HG03571 (cell line): ENCODE data around the gene NDUFS5.
"Not testable (repeated sequence)": the region's sequence is repeated elsewhere in the genome, so short reads cannot be mapped to it uniquely, and the experiment has no call there.

Source experiments
- ATAC-seq: cut with Tn5 transposase; IDR thresholded peaks from one replicate; pipeline ENCODE4 v1.9.1; 2021; ENCODE audit not compliant: unreplicated experiment

NDUFS5 gene

DNA sequence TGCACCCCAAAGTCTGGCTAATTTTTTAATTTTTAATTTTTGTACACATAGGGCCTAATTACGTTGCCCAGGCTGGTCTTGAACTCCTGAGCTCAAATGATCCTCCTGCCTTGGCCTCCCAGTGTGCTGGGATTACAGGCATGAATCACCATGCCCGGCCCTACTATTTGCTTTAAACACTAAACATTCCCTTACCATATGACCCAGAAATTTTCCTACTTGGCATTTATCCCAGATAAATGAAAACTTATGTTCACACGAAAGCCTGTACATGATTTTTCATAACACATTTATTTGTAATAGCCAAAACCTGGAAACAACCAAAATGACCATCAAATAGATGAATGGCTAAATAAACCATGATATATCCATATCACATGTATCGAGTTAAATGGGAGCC lies 35.8 kb downstream of the NDUFS5 start:
- ATAC-seq, result no peak

DNA sequence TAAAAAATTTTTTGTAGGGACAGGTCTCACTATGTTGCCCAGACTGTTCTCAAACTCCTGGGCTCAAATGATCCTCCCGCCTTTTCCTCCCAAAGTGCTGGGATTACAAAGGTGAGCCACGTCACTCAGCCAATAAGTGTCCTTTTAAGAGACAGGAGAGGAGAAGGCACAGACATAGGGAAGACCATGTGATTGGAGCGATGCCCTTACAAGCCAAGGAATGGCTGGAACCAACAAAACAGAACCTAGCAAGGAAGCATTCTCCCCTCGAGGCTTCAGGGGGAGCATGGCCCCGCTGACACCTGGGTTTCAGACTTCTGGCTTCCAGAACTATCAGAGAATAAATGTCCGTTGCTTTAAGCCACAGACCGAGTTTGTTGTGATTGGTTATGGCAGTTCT lies 37.0 kb downstream of the NDUFS5 start:
- ATAC-seq, result no peak

DNA sequence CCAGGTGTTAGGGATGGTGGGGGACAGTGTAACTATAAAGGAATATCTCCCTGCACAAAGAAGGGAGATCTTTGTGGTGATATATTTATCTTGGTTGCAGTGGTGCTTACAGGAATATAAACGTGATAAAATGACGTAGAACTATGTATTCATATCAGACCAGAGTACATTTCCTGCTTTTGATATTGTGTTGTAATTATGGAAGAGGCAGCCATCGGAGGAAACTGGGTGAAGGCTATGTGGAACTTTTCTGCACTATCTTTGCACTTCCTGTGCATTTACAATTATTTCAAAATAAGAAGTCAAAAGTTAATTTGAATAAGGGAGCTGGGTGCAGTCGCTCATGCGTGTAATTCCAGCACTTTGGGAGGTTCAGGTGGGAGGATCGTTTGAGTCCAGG lies 37.6 kb downstream of the NDUFS5 start:
- no peak for ATAC-seq

DNA sequence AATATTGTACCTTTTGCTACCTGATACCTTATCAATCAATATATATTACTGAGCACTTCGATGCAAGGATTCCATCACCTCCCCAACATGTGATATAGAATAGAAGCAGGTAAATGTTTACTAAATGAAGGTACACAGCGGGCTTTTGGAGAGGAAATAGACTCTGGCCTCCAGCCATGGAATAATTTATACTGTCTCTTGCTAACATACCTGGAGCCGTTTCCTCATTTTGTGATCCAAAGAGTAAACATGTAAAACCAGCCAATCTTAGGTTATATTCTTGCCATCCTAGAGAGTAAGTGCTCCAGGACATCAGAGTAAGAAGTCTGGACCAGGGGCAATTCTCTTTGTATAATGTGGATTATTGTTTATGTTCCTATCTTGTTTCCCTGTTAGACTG lies 39.4 kb downstream of the NDUFS5 start:
- no peak for ATAC-seq

DNA sequence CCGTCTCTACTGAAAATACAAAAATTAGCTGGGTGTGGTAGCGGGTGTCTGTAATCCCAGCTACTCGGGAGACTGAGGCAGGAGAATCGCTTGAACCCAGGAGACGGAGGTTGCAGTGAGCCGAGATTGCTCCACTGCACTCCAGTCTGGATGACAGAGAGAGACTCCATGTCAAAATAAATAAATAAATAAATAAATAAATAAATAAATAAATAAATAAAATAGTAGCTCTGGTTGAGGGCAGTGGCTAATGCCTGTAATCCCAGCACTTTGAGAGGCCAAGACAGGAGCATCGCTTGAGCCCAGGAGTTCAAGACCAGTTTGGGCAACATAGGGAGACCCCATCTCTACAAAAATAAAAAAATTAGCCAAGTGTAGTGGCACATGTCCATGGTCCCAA lies 42.1 kb downstream of the NDUFS5 start:
- ATAC-seq, result not testable (repeated sequence)

DNA sequence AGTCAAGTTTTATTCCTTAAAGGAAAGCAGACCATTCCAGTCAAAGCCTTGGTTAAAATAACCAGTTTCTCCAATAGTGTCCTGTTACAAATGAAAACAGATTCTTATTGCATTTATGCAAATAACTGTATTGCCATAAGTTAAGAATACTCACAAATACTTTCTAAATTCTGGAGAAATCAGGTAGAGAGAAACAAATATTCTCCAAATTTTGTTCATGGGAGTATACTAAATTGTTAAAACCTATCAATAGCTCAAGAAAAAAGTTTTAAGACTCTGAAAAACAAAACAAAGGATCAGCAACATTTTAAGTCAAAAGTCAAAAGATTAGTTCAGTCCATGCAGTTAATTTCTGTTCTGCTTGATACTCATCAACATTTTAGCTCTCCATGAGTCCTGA lies 45.4 kb downstream of the NDUFS5 start:
- not testable (repeated sequence) for ATAC-seq

DNA sequence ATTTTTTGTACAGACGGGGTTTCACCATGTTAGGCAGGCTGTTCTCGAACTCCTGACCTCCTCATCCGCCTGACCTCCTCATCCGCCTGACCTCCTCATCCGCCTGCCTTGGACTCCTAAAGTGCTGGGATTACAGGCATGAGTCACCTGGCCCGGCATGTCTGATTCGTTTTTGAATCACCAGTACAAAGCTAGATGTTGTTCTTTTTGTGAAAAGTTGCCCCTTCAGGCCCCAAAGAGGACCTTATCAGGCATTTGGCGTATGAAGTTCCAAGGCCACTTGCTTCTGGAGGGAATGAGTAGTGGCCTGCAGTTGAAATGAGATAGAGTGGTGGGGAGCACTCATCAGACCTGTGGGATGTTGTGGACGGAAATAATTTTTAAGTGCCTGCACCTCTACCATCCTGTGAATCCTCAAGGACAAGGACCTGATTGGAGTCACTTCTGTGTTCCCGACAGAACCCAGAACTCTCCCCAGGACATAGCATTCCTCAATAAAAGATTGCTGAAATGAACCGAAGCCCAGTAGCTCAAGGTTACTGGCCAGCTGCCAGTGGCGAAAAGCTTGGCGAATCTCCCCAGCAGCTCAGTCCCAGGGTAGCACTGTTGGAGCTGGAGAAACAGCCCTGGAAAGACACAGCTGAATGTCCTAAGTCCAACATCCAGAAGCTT lies 50.1 kb downstream of the NDUFS5 start:
- no peak for ATAC-seq

DNA sequence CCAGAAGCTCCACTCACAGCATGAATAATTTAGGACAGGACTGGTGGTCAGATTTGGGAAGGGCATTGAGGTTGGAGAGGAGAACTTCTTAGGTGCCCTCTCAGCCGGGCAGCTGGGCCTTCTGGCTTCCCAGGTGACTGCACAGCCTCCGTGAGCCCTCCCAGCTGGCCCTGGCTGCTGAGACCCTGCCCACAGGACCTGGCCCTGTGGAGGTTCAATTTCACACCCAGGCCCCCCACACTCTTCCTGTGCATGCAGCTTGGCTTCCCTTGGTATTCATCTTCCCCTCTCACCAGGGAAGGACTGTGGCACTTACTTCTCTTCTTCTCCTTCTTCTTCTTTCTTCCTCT lies 50.6 kb downstream of the NDUFS5 start:
- no peak for ATAC-seq

DNA sequence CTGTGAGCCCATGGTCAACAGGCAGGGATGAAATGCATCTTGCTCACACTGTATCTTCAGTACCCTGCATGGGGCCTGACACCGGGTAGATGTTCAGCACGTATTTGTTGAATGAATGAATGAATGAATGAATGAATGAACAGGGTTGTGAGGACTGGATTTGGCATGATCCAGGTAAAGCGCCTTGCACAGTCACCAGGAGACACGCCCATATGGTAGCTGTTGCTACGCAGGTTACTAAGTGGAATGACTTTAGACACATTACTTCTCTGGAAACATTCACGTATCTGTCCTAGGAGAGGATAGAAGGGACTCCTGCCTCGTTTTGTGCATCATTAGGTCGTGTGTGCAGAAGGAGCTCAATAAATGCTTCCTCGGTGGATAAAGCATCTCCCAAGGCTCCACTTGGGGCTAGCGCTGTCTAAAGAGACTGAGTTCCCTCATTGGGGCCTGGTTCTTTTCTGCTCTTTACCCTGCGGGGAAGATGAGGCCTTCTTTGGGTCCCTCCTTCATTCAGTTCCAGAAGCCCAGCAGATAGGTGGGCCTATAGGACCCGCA lies 54.2 kb downstream of the NDUFS5 start:
- no peak for ATAC-seq

DNA sequence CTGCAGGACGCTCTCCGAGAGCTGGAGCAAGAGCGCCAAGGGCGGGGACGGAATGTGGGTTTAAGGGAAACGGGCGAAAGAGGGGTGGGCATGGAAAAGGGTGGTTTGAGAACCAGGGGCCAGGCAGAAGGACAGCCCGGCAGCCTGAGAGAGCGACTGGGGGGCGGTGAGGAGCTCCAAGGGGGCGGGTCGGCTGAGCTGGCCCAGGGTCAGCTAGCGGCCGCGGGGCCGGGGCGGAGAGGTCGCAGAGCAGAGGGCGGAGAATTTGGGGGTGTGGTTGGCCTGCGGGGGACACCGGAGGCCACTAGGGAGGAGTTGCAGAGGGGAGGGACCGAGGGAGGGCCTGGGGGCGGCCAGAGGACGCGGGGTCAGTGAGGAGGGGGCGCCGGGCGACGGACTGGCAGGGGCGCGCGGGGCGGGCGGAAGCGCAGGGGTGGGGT lies 54.7 kb downstream of the NDUFS5 start:
- ATAC-seq, result no peak

DNA sequence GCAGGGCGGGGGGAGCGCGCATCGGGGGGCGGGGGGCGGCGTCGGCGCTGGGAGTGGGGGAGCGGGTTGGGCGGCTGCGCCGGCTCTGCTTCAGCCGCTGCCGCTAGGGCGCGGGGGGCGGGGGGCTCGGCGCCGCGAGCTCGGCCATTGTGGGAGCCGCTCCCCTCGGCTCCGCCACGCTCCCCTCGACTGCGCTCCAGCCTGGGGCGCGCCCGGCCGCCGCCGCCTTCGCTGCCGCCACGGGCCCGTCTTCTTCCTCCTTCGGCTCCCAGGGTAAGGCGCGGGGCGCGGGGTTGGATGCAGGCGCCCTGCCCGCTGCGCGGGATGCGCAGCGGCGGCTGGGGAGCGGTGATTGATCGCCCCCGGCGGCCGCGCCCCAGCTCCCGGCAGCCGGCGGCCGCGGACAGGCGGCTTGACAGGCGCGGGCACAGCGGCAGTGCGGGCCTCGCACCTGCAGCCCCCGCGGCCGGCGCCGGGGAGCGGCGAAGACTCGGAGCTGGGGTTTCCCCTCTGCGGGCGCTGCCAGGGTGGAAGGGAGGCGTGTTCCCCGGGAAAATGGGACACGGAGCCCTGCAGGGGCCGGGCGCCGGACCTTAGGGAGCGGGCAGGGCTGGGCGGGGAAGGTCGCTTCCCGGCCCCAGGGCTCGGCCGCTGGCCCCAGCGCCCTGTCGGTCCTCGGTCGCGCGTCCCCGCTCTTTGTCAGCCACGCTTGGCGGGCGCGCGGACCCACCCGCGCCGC lies 55.3 kb downstream of the NDUFS5 start:
- no peak for ATAC-seq

DNA sequence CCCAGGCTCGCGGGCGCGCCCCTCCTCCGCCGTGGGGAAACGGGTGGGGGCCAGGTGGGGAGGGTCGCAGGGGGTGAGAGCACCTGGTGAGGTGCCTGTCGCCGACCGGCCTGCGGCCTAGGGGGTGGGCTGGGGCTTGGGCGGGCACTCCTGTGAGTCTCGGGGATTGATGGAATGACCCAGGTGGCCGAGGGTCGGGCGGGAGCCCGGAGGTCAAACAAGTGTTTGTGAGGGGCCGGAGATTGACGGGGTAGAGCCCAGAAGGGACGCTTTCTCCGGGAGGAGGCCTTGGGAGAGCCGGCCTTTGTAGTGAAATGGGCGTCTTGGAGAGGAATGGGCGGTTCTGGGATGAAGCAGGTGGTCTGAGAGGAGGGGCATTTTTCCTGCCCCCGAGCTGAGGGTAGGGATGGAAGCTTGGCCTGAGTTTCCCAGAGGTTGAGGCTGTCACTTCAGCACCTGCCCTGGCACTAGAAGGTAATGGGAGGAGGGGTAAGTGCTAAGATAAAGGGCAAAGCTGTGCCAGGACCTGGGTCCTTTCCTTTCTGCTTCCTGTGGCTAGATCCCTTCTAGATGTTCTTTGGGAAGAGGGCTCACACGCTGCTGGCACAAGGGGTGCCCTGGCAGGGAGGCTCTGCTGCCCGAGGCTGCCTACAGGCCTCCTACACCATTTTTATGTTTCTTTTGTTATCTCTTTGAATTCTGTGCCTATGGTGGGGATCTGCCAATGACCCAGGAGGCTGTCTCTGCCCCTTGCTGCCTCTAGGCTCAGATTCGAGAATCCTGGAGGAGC lies 56.1 kb downstream of the NDUFS5 start:
- ATAC-seq, result no peak

DNA sequence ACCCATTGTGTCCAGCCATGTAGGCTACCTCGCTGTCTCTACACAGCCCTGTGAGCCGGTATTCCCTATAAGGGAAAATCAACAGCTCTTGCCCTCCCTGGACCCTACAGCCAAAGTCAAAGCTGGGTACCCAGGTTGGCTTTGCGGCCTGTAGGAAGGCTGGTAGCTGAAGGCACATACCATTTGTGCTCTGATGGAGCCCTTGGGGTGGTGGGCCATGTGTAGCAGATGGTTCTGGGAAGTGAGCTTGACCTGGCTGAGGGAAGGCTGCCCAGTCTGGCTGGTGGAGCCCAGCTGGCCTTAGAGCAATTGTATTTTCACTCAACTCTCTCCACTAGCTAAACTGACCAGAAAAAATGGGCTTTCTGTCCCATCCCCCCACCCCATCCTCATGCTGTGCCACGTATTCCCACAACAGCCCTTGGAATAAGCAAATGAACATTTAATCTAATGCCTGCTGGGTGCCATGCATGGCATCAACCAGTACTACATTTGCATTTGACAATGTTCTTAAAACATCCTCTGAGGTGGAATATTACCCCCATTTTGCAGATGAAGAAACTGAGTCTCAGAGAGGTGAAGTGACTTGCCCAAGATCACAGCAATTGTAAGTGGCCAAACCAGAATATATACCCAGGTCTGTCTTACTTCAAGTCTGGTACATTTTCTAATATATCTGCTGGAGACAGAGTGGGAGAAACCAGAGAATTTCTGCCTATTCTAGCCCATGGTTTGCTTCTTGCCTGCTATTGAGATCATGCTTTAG lies 56.8 kb downstream of the NDUFS5 start:
- no peak for ATAC-seq

DNA sequence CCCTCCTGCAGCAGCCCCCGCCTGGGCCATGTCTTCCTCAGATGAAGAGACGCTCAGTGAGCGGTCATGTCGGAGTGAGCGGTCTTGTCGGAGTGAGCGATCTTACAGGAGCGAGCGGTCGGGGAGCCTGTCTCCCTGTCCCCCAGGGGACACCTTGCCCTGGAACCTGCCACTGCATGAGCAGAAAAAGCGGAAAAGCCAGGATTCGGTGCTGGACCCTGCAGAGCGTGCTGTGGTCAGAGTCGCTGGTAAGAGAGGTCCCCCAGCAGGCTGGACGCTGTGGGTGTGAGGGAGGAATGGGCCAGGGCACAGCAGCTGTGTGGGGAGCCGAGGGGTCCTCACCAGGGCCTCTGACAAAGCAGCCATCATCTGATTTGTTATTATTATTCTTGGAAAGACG lies 58.0 kb downstream of the NDUFS5 start:
- no peak for ATAC-seq
